ENCODE data around the gene SPINK5. TPM values are rescaled to one million over a fixed set of nuclear protein-coding genes. Genes with fewer than 3 reads are reported as not detected.
A peak's percentile ranks its signal among the peaks of the same experiment; 100 is the strongest.

Gene SPINK5
- polyA plus RNA-seq, 1 donor (not counting 4 experiments of a cell fraction or from before 2014, with no cell fraction given), result 22.6 TPM

- H3K9ac ChIP-seq (ENCODE audit: control insufficient read depth, extremely low read depth, insufficient read depth, low read length), result no peak overlapping the region
- no peaks in the 10 kb centered on the region for H3K27me3 ChIP-seq (ENCODE audit: control insufficient read depth, extremely low read depth, insufficient read depth, low read length)
- H3K4me1 ChIP-seq (ENCODE audit: control insufficient read depth, extremely low read depth, insufficient read depth, low read length), result no peaks in the 10 kb centered on the region
- no peak overlapping the region for H3K4me3 ChIP-seq (ENCODE audit: control insufficient read depth in 2 of 3, extremely low read depth in 1 of 3, insufficient read depth in 2 of 3, low read depth in 1 of 3, low read length in 3 of 3)
- H3K9me3 ChIP-seq (ENCODE audit: control insufficient read depth, low read depth, low read length), result no peaks in the 10 kb centered on the region
- FAIRE-seq (no peak), DNase-seq (ENCODE audit: low read depth, low spot score) (no peak)
- TF ChIP-seq CTCF (optimal IDR thresholded peaks at IDR 0.05 in 1 of 3, IDR thresholded peaks at IDR 0.05 in 1 of 3, conservative IDR thresholded peaks at IDR 0.05 in 1 of 3; ENCODE audit: extremely low read depth in 1 of 3, insufficient read depth in 2 of 3, low read length in 3 of 3), result no peak
- no peak for TF ChIP-seq EZH2 (IDR thresholded peaks at IDR 0.05; ENCODE audit: low read length)
- no peaks in the 10 kb centered on the region for H3K9me1 ChIP-seq (ENCODE audit: control insufficient read depth, extremely low read depth, insufficient read depth, low read length)
- no peaks in the 10 kb centered on the region for H3K36me3 ChIP-seq (ENCODE audit: control insufficient read depth in 2 of 2, extremely low read depth in 1 of 2, insufficient read depth in 2 of 2, low read length in 2 of 2)
- H3K4me2 ChIP-seq (ENCODE audit: control insufficient read depth, extremely low read depth, insufficient read depth, low read depth, low read length), result no peak overlapping the region
- no peak overlapping the region for H3K27ac ChIP-seq (ENCODE audit: control insufficient read depth, insufficient read depth, low read length)
- no peak overlapping the region for H2AFZ ChIP-seq (ENCODE audit: control insufficient read depth, low read length)
- dilution Hi-C loops (cut with MboI; ENCODE audit: extremely low pct_ligation_motif_present, low sequenced_read_pairs), result no loop called here
- no peaks in the 10 kb centered on the region for H3K79me2 ChIP-seq (ENCODE audit: control insufficient read depth, insufficient read depth, low read length)
- no peaks in the 10 kb centered on the region for H4K20me1 ChIP-seq (ENCODE audit: control insufficient read depth, extremely low read depth, insufficient read depth, low read length)
These were observed 113.4 kb downstream of the SPINK5 start for GRCh38 chr5:148177207-148177606.

- no peak overlapping the region for H3K9ac ChIP-seq (ENCODE audit: control insufficient read depth, extremely low read depth, insufficient read depth, low read length)
- TF ChIP-seq EZH2 (IDR thresholded peaks at IDR 0.05; ENCODE audit: low read length) (no peak), CTCF (optimal IDR thresholded peaks at IDR 0.05 in 1 of 3, IDR thresholded peaks at IDR 0.05 in 1 of 3, conservative IDR thresholded peaks at IDR 0.05 in 1 of 3; ENCODE audit: extremely low read depth in 1 of 3, insufficient read depth in 2 of 3, low read length in 3 of 3) (peak in 2 of 3 experiments; percentile 55 to 72)
- no peaks in the 10 kb centered on the region for H3K9me1 ChIP-seq (ENCODE audit: control insufficient read depth, extremely low read depth, insufficient read depth, low read length)
- peak; percentile 41 for DNase-seq (ENCODE audit: low read depth, low spot score)
- dilution Hi-C loops (cut with MboI; ENCODE audit: extremely low pct_ligation_motif_present, low sequenced_read_pairs), result no loop called here
- H3K27me3 ChIP-seq (ENCODE audit: control insufficient read depth, extremely low read depth, insufficient read depth, low read length), result no peaks in the 10 kb centered on the region
- no peak overlapping the region for H3K4me3 ChIP-seq (ENCODE audit: control insufficient read depth in 2 of 3, extremely low read depth in 1 of 3, insufficient read depth in 2 of 3, low read depth in 1 of 3, low read length in 3 of 3)
- no peaks in the 10 kb centered on the region for H3K4me1 ChIP-seq (ENCODE audit: control insufficient read depth, extremely low read depth, insufficient read depth, low read length)
- H3K79me2 ChIP-seq (ENCODE audit: control insufficient read depth, insufficient read depth, low read length), result no peaks in the 10 kb centered on the region
- no peak overlapping the region for H3K27ac ChIP-seq (ENCODE audit: control insufficient read depth, insufficient read depth, low read length)
- H3K9me3 ChIP-seq (ENCODE audit: control insufficient read depth, low read depth, low read length), result no peaks in the 10 kb centered on the region
- H4K20me1 ChIP-seq (ENCODE audit: control insufficient read depth, extremely low read depth, insufficient read depth, low read length), result no peaks in the 10 kb centered on the region
- no peak overlapping the region for H3K4me2 ChIP-seq (ENCODE audit: control insufficient read depth, extremely low read depth, insufficient read depth, low read depth, low read length)
- H2AFZ ChIP-seq (ENCODE audit: control insufficient read depth, low read length), result no peak overlapping the region
- peak; percentile 74 for FAIRE-seq
- H3K36me3 ChIP-seq (ENCODE audit: control insufficient read depth in 2 of 2, extremely low read depth in 1 of 2, insufficient read depth in 2 of 2, low read length in 2 of 2), result no peaks in the 10 kb centered on the region
These were observed 115.5 kb downstream of the SPINK5 start for GRCh38 chr5:148179234-148179824.

All from keratinocyte (primary cell).